WTC11 (cell line): ENCODE results near the gene GCHFR. TPM values are rescaled to one million over a fixed set of nuclear protein-coding genes. Genes with fewer than 3 reads are reported as not detected.

Experiments used
- ATAC-seq: fragments of 200-7000 bp; cut with Tn5 transposase; 2 replicates; pipeline ENCODE4 v1.10.0; 2021; ENCODE audit warnings: mild to moderate bottlenecking, moderate library complexity
- CTCF ChIA-PET: fragments of 300-600 bp; sonication (Branson Sonifier 250); formaldehyde crosslinking; loops from one replicate; lab custom pipeline; 2021; ENCODE audit warnings: antibody characterized with exemption; lab: Charles Lee
- POLR2A ChIA-PET: fragments of 350-600 bp; sonication (Branson Sonifier 250); formaldehyde crosslinking; loops from one replicate; lab custom pipeline; 2021; ENCODE audit warnings: antibody characterized with exemption; lab: Charles Lee
- DNase-seq: peaks from one replicate; pipeline ENCODE4 v3.0.0; 2021; ENCODE audit warnings: low spot score
- H3K27ac Mint-ChIP-seq: 2 replicates; pipeline ENCODE4 v1.8.0; 2021; ENCODE audit warnings: mixed read lengths
- H3K27me3 Mint-ChIP-seq: 2 replicates; pipeline ENCODE4 v1.8.0; 2021; ENCODE audit warnings: low read depth, mild to moderate bottlenecking, moderate library complexity, mixed read lengths
- H3K36me3 Mint-ChIP-seq: 2 replicates; pipeline ENCODE4 v1.8.0; 2021; ENCODE audit warnings: mixed read lengths
- H3K4me1 Mint-ChIP-seq: 2 replicates; pipeline ENCODE4 v1.8.0; 2022; ENCODE audit warnings: mixed read lengths
- H3K4me3 Mint-ChIP-seq: 2 replicates; pipeline ENCODE4 v1.8.0; 2021; ENCODE audit warnings: mild to moderate bottlenecking, moderate library complexity, mixed read lengths
- H3K9me3 Mint-ChIP-seq: 2 replicates; pipeline ENCODE4 v1.8.0; 2021; ENCODE audit warnings: mixed read lengths
- ATF1 ChIP-seq: sonication (generic); formaldehyde crosslinking; IDR thresholded peaks from 2 replicates; pipeline ENCODE4 v1.8.1; 2023; ENCODE audit warnings: mild to moderate bottlenecking, moderate library complexity, missing genetic modification reagents
- ETV6 ChIP-seq: sonication (generic); formaldehyde crosslinking; IDR thresholded peaks from 2 replicates; pipeline ENCODE4 v1.8.1; 2022; ENCODE audit warnings: mild to moderate bottlenecking, missing genetic modification reagents
- HMGA2 ChIP-seq: fragments of 250-450 bp; sonication (Bioruptor Pico); IDR thresholded peaks from 2 replicates; pipeline ENCODE4 v1.4.0; 2021; ENCODE audit warnings: mild to moderate bottlenecking, moderate library complexity
- NR1H2 ChIP-seq: sonication (generic); formaldehyde crosslinking; IDR thresholded peaks from 2 replicates; pipeline ENCODE4 v1.9.0; 2021; ENCODE audit warnings: mild to moderate bottlenecking, moderate library complexity, missing genetic modification reagents
- PREB ChIP-seq: sonication (generic); formaldehyde crosslinking; IDR thresholded peaks from 2 replicates; pipeline ENCODE4 v1.8.1; 2022; ENCODE audit warnings: mild to moderate bottlenecking, missing genetic modification reagents, moderate library complexity, borderline replicate concordance
- PRRX2 ChIP-seq: fragments of 250-450 bp; sonication (Bioruptor Pico); IDR thresholded peaks from 2 replicates; pipeline ENCODE4 v1.8.0; 2021; ENCODE audit warnings: mild to moderate bottlenecking
- TCF7 ChIP-seq: sonication (generic); formaldehyde crosslinking; IDR thresholded peaks from 2 replicates; pipeline ENCODE4 v1.8.0; 2022; ENCODE audit warnings: mild to moderate bottlenecking, low read depth, missing genetic modification reagents, moderate library complexity
- ZNF138 ChIP-seq: sonication (generic); formaldehyde crosslinking; conservative IDR thresholded peaks from 2 replicates; pipeline ENCODE4 v1.8.1; 2022; ENCODE audit warnings: mild to moderate bottlenecking, moderate library complexity, missing genetic modification reagents
- ZNF416 ChIP-seq: fragments of 250-450 bp; sonication (Bioruptor Pico); IDR thresholded peaks from 2 replicates; pipeline ENCODE4 v1.9.0; 2021; ENCODE audit warnings: mild to moderate bottlenecking, inconsistent platforms
- ZSCAN18 ChIP-seq: fragments of 250-450 bp; sonication (Bioruptor Pico); IDR thresholded peaks from 2 replicates; pipeline ENCODE4 v2.1.2; 2022; ENCODE audit warnings: mild to moderate bottlenecking, moderate library complexity
- total RNA-seq: library from RNA; stranded (reverse); gene quantifications from 3 replicates; pipeline ENCODE4 v1.2.3, GENCODE V29; 2021
- TF ChIP-seq, protein P1 (sequence below): sonication (generic); formaldehyde crosslinking; IDR thresholded peaks from 2 replicates; pipeline ENCODE4 v1.8.0; 2022; ENCODE audit warnings: missing genetic modification reagents
- TF ChIP-seq, protein P2 (sequence below): sonication (generic); formaldehyde crosslinking; IDR thresholded peaks from 2 replicates; pipeline ENCODE4 v1.8.0; 2022; ENCODE audit warnings: mild to moderate bottlenecking, missing genetic modification reagents
- TF ChIP-seq, protein P3 (sequence below): sonication (generic); formaldehyde crosslinking; IDR thresholded peaks from 2 replicates; pipeline ENCODE4 v1.8.1; 2023; ENCODE audit warnings: mild to moderate bottlenecking, missing genetic modification reagents
- TF ChIP-seq, protein P4 (sequence below): sonication (generic); formaldehyde crosslinking; IDR thresholded peaks from 2 replicates; pipeline ENCODE4 v1.8.0; 2023; ENCODE audit warnings: mild to moderate bottlenecking, missing genetic modification reagents
- TF ChIP-seq, protein P5 (sequence below): sonication (generic); formaldehyde crosslinking; IDR thresholded peaks from 2 replicates; pipeline ENCODE4 v1.8.1; 2022; ENCODE audit warnings: low read depth, mild to moderate bottlenecking, moderate library complexity, missing genetic modification reagents, borderline replicate concordance
- TF ChIP-seq, protein P6 (sequence below): sonication (generic); formaldehyde crosslinking; IDR thresholded peaks from 2 replicates; pipeline ENCODE4 v1.8.1; 2023; ENCODE audit warnings: mild to moderate bottlenecking, missing genetic modification reagents
- TF ChIP-seq, protein P7 (sequence below): sonication (generic); formaldehyde crosslinking; conservative IDR thresholded peaks from 2 replicates; pipeline ENCODE4 v1.8.1; 2023; ENCODE audit warnings: mild to moderate bottlenecking, low read depth, missing genetic modification reagents, moderate library complexity

Gene GCHFR
- total RNA-seq, 1 experiment from 2014 or later = 42.3 TPM

GRCh38 chr15:40739854-40740253, 24.0 kb upstream of the GCHFR start (continued):
- TF ChIP-seq, protein P1, sequence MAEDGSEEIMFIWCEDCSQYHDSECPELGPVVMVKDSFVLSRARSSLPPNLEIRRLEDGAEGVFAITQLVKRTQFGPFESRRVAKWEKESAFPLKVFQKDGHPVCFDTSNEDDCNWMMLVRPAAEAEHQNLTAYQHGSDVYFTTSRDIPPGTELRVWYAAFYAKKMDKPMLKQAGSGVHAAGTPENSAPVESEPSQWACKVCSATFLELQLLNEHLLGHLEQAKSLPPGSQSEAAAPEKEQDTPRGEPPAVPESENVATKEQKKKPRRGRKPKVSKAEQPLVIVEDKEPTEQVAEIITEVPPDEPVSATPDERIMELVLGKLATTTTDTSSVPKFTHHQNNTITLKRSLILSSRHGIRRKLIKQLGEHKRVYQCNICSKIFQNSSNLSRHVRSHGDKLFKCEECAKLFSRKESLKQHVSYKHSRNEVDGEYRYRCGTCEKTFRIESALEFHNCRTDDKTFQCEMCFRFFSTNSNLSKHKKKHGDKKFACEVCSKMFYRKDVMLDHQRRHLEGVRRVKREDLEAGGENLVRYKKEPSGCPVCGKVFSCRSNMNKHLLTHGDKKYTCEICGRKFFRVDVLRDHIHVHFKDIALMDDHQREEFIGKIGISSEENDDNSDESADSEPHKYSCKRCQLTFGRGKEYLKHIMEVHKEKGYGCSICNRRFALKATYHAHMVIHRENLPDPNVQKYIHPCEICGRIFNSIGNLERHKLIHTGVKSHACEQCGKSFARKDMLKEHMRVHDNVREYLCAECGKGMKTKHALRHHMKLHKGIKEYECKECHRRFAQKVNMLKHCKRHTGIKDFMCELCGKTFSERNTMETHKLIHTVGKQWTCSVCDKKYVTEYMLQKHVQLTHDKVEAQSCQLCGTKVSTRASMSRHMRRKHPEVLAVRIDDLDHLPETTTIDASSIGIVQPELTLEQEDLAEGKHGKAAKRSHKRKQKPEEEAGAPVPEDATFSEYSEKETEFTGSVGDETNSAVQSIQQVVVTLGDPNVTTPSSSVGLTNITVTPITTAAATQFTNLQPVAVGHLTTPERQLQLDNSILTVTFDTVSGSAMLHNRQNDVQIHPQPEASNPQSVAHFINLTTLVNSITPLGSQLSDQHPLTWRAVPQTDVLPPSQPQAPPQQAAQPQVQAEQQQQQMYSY (CRISPR knock-in tag) = no peak
- TF ChIP-seq, protein P2, sequence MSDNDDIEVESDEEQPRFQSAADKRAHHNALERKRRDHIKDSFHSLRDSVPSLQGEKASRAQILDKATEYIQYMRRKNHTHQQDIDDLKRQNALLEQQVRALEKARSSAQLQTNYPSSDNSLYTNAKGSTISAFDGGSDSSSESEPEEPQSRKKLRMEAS (CRISPR knock-in tag) = no peak
- TF ChIP-seq NR1H2 (no peak), HMGA2 (CRISPR knock-in tag) (no peak), PRRX2 (CRISPR knock-in tag) (no peak), ZNF138 (CRISPR knock-in tag) (no peak), ZSCAN18 (CRISPR knock-in tag) (no peak)
- TF ChIP-seq, protein P3, sequence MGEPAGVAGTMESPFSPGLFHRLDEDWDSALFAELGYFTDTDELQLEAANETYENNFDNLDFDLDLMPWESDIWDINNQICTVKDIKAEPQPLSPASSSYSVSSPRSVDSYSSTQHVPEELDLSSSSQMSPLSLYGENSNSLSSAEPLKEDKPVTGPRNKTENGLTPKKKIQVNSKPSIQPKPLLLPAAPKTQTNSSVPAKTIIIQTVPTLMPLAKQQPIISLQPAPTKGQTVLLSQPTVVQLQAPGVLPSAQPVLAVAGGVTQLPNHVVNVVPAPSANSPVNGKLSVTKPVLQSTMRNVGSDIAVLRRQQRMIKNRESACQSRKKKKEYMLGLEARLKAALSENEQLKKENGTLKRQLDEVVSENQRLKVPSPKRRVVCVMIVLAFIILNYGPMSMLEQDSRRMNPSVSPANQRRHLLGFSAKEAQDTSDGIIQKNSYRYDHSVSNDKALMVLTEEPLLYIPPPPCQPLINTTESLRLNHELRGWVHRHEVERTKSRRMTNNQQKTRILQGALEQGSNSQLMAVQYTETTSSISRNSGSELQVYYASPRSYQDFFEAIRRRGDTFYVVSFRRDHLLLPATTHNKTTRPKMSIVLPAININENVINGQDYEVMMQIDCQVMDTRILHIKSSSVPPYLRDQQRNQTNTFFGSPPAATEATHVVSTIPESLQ (CRISPR knock-in tag) = no peak

DNA sequence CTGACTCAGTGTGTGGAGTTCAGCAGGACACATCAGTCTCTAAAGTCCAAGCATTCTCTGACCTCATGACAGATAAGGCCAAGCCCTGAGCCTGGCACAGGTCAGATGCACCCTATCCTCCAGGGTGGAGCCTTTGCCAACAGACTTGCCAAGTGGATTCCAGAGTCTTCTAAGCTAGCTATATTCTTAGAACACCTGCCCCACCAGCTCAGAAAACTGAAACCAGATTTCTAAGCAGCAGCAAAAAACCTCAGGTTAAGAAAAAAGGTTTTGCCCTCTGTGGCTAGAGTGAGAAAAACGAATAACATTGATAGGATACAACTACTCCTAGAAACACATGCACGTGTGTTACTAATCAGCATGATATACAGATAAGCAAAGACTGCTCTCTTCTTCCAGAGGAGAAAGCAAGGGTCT, 20.4 kb upstream of the GCHFR start:
- CTCF ChIA-PET = interaction anchor here (0.6 to 2.7 kb wide), 7 partner anchors 15 to 154 kb away, joined by 3 to 13 read pairs (median 4); partner anchors contain the start of gene VPS18
- DNase-seq (no peak), ATAC-seq (no peak)
- Mint-ChIP-seq H3K27ac (no peak overlapping the region), H3K9me3 (no peaks in the 10 kb centered on the region), H3K36me3 (peaks cover 11% of the 10 kb centered on the region), H3K27me3 (no peaks in the 10 kb centered on the region), H3K4me3 (no peak overlapping the region), H3K4me1 (peaks cover 25% of the 10 kb centered on the region)
- POLR2A ChIA-PET = no interaction called here
- TF ChIP-seq, protein P4, sequence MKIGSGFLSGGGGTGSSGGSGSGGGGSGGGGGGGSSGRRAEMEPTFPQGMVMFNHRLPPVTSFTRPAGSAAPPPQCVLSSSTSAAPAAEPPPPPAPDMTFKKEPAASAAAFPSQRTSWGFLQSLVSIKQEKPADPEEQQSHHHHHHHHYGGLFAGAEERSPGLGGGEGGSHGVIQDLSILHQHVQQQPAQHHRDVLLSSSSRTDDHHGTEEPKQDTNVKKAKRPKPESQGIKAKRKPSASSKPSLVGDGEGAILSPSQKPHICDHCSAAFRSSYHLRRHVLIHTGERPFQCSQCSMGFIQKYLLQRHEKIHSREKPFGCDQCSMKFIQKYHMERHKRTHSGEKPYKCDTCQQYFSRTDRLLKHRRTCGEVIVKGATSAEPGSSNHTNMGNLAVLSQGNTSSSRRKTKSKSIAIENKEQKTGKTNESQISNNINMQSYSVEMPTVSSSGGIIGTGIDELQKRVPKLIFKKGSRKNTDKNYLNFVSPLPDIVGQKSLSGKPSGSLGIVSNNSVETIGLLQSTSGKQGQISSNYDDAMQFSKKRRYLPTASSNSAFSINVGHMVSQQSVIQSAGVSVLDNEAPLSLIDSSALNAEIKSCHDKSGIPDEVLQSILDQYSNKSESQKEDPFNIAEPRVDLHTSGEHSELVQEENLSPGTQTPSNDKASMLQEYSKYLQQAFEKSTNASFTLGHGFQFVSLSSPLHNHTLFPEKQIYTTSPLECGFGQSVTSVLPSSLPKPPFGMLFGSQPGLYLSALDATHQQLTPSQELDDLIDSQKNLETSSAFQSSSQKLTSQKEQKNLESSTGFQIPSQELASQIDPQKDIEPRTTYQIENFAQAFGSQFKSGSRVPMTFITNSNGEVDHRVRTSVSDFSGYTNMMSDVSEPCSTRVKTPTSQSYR (CRISPR knock-in tag) = no peak
- TF ChIP-seq, protein P5, sequence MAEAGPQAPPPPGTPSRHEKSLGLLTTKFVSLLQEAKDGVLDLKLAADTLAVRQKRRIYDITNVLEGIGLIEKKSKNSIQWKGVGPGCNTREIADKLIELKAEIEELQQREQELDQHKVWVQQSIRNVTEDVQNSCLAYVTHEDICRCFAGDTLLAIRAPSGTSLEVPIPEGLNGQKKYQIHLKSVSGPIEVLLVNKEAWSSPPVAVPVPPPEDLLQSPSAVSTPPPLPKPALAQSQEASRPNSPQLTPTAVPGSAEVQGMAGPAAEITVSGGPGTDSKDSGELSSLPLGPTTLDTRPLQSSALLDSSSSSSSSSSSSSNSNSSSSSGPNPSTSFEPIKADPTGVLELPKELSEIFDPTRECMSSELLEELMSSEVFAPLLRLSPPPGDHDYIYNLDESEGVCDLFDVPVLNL (CRISPR knock-in tag) = no peak
- TF ChIP-seq, protein P6, sequence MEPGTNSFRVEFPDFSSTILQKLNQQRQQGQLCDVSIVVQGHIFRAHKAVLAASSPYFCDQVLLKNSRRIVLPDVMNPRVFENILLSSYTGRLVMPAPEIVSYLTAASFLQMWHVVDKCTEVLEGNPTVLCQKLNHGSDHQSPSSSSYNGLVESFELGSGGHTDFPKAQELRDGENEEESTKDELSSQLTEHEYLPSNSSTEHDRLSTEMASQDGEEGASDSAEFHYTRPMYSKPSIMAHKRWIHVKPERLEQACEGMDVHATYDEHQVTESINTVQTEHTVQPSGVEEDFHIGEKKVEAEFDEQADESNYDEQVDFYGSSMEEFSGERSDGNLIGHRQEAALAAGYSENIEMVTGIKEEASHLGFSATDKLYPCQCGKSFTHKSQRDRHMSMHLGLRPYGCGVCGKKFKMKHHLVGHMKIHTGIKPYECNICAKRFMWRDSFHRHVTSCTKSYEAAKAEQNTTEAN (CRISPR knock-in tag) = no peak
- no peak for TF ChIP-seq ZSCAN18 (CRISPR knock-in tag)
- TF ChIP-seq ATF1 (CRISPR knock-in tag) = no peak
- TF ChIP-seq, protein P7, sequence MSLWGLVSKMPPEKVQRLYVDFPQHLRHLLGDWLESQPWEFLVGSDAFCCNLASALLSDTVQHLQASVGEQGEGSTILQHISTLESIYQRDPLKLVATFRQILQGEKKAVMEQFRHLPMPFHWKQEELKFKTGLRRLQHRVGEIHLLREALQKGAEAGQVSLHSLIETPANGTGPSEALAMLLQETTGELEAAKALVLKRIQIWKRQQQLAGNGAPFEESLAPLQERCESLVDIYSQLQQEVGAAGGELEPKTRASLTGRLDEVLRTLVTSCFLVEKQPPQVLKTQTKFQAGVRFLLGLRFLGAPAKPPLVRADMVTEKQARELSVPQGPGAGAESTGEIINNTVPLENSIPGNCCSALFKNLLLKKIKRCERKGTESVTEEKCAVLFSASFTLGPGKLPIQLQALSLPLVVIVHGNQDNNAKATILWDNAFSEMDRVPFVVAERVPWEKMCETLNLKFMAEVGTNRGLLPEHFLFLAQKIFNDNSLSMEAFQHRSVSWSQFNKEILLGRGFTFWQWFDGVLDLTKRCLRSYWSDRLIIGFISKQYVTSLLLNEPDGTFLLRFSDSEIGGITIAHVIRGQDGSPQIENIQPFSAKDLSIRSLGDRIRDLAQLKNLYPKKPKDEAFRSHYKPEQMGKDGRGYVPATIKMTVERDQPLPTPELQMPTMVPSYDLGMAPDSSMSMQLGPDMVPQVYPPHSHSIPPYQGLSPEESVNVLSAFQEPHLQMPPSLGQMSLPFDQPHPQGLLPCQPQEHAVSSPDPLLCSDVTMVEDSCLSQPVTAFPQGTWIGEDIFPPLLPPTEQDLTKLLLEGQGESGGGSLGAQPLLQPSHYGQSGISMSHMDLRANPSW (CRISPR knock-in tag) = no peak
- TF ChIP-seq ZNF416 (CRISPR knock-in tag) = no peak
- TF ChIP-seq TCF7 = no peak
- TF ChIP-seq ETV6 (CRISPR knock-in tag) = no peak
- no peak for TF ChIP-seq PREB (CRISPR knock-in tag)
